ENCODE data around the gene GP2.
A peak's percentile ranks its signal among the peaks of the same experiment; 100 is the strongest.

Gene GP2

GRCh38 chr16:20310421-20311395 lies 16.6 kb downstream of the GP2 start:
- Histone ChIP-seq H3K9ac (no peak overlapping the region), H3K36me3 (no peaks in the 10 kb centered on the region), H3K27ac (no peak overlapping the region), H3K27me3 (no peaks in the 10 kb centered on the region), H3K4me2 (no peak overlapping the region), H3K4me3 (no peak overlapping the region), H4K20me1 (no peaks in the 10 kb centered on the region), H3K4me1 (no peaks in the 10 kb centered on the region), H3K9me3 (replicated peaks in 1 of 11) (no peaks in the 10 kb centered on the region)
- TF ChIP-seq Cebpa-rat (IDR thresholded peaks at IDR 0.05) = no peak

GRCh38 chr16:20309786-20310185 lies 17.5 kb downstream of the GP2 start:
- TF ChIP-seq Cebpa-rat (IDR thresholded peaks at IDR 0.05) = no peak
- Histone ChIP-seq H3K27ac (no peak overlapping the region), H3K9me3 (replicated peaks in 1 of 11) (no peaks in the 10 kb centered on the region), H3K4me2 (no peak overlapping the region), H3K36me3 (no peaks in the 10 kb centered on the region), H3K9ac (no peak overlapping the region), H4K20me1 (no peaks in the 10 kb centered on the region), H3K4me3 (no peak overlapping the region), H3K27me3 (no peaks in the 10 kb centered on the region), H3K4me1 (no peaks in the 10 kb centered on the region)

GRCh38 chr16:20308801-20309590 lies 18.3 kb downstream of the GP2 start:
- H3K4me3 ChIP-seq = no peak overlapping the region
- peaks cover 0 to 2% (median under 1%) of the 10 kb centered on the region in 10 experiments; a peak in 8 of 20 replicates for H3K4me1 ChIP-seq
- no peak overlapping the region for H3K9ac ChIP-seq
- no peak for TF ChIP-seq Cebpa-rat (IDR thresholded peaks at IDR 0.05)
- no peak overlapping the region for H3K27ac ChIP-seq
- H4K20me1 ChIP-seq = no peaks in the 10 kb centered on the region
- H3K36me3 ChIP-seq = no peaks in the 10 kb centered on the region
- no peaks in the 10 kb centered on the region for H3K9me3 ChIP-seq (replicated peaks in 1 of 11)
- H3K4me2 ChIP-seq = no peak overlapping the region
- no peaks in the 10 kb centered on the region for H3K27me3 ChIP-seq

GRCh38 chr16:20308266-20308665 lies 19.0 kb downstream of the GP2 start:
- no peak overlapping the region for H3K9ac ChIP-seq
- H3K36me3 ChIP-seq = no peaks in the 10 kb centered on the region
- H3K9me3 ChIP-seq (replicated peaks in 1 of 11) = no peaks in the 10 kb centered on the region
- H3K27me3 ChIP-seq = no peaks in the 10 kb centered on the region
- peaks cover 0 to 9% (median 2%) of the 10 kb centered on the region in 10 experiments; a peak in 9 of 20 replicates for H3K4me1 ChIP-seq
- no peak overlapping the region for H3K4me2 ChIP-seq
- H3K27ac ChIP-seq = no peak overlapping the region
- H4K20me1 ChIP-seq = no peaks in the 10 kb centered on the region
- no peak for TF ChIP-seq Cebpa-rat (IDR thresholded peaks at IDR 0.05)
- H3K4me3 ChIP-seq = no peak overlapping the region

- Histone ChIP-seq H3K36me3 (no peaks in the 10 kb centered on the region), H3K9me3 (replicated peaks in 1 of 11) (no peaks in the 10 kb centered on the region), H4K20me1 (no peaks in the 10 kb centered on the region), H3K4me3 (no peak overlapping the region), H3K9ac (no peak overlapping the region), H3K27ac (no peak overlapping the region), H3K27me3 (no peaks in the 10 kb centered on the region), H3K4me2 (no peak overlapping the region), H3K4me1 (peaks cover 0 to 14% (median 2%) of the 10 kb centered on the region in 10 experiments; a peak in 9 of 20 replicates)
- TF ChIP-seq Cebpa-rat (IDR thresholded peaks at IDR 0.05) = no peak
Measured at GRCh38 chr16:20307791-20308190, 19.5 kb downstream of the GP2 start.

- Histone ChIP-seq H3K9me3 (replicated peaks in 1 of 11) (no peaks in the 10 kb centered on the region), H3K27me3 (no peaks in the 10 kb centered on the region), H4K20me1 (no peaks in the 10 kb centered on the region), H3K4me1 (peaks cover 0 to 16% (median 2%) of the 10 kb centered on the region in 10 experiments; a peak in 9 of 20 replicates), H3K27ac (no peak overlapping the region), H3K36me3 (no peaks in the 10 kb centered on the region), H3K9ac (no peak overlapping the region), H3K4me2 (no peak overlapping the region), H3K4me3 (no peak overlapping the region)
- no peak for TF ChIP-seq Cebpa-rat (IDR thresholded peaks at IDR 0.05)
Measured at GRCh38 chr16:20307240-20307671, 20.1 kb downstream of the GP2 start.

GRCh38 chr16:20306401-20306800 lies 20.9 kb downstream of the GP2 start:
- Histone ChIP-seq H3K27me3 (no peaks in the 10 kb centered on the region), H3K36me3 (no peaks in the 10 kb centered on the region), H3K4me3 (no peak overlapping the region), H3K27ac (no peak overlapping the region), H3K9ac (no peak overlapping the region), H3K4me1 (peaks cover 0 to 16% (median 2%) of the 10 kb centered on the region in 10 experiments; a peak in 9 of 20 replicates), H3K4me2 (no peak overlapping the region), H3K9me3 (replicated peaks in 1 of 11) (no peaks in the 10 kb centered on the region), H4K20me1 (no peaks in the 10 kb centered on the region)
- TF ChIP-seq Cebpa-rat (IDR thresholded peaks at IDR 0.05) = no peak

- Histone ChIP-seq H3K4me3 (no peak overlapping the region), H3K36me3 (no peaks in the 10 kb centered on the region), H3K9me3 (replicated peaks in 1 of 11) (no peaks in the 10 kb centered on the region), H4K20me1 (no peaks in the 10 kb centered on the region; a peak in 1 of 22 replicates), H3K4me2 (peak overlapping the region in 3 of 11 experiments; percentile 13 to 49 (median 35); a peak in 5 of 22 replicates), H3K4me1 (peaks cover 0 to 16% (median 2%) of the 10 kb centered on the region in 10 experiments; a peak in 9 of 20 replicates), H3K27ac (no peak overlapping the region), H3K27me3 (no peaks in the 10 kb centered on the region), H3K9ac (no peak overlapping the region)
- TF ChIP-seq Cebpa-rat (IDR thresholded peaks at IDR 0.05) = no peak
Measured at GRCh38 chr16:20303012-20303411, 24.3 kb downstream of the GP2 start.

- no peaks in the 10 kb centered on the region for H3K27me3 ChIP-seq
- H3K9me3 ChIP-seq (replicated peaks in 1 of 11) = no peaks in the 10 kb centered on the region
Measured at GRCh38 chr16:20302389-20302788, 24.9 kb downstream of the GP2 start.

More at GRCh38 chr16:20302389-20302788, 24.9 kb downstream of the GP2 start:
- Histone ChIP-seq H3K9ac (no peak overlapping the region), H4K20me1 (no peaks in the 10 kb centered on the region; a peak in 1 of 22 replicates), H3K4me2 (no peak overlapping the region), H3K27ac (no peak overlapping the region), H3K36me3 (no peaks in the 10 kb centered on the region), H3K4me1 (peaks cover 0 to 16% (median 2%) of the 10 kb centered on the region in 10 experiments; a peak in 9 of 20 replicates), H3K4me3 (no peak overlapping the region)
- TF ChIP-seq Cebpa-rat (IDR thresholded peaks at IDR 0.05) = no peak
